PC-9 (cell line): ENCODE measurements around the gene DST. TPM values are rescaled to one million over a fixed set of nuclear protein-coding genes. Genes with fewer than 3 reads are reported as not detected.

Source experiments
- BruUV-seq: library from RNA; stranded (reverse); fragments of 400-500 nt; replicated peaks from 2 replicates; lab custom pipeline; 2021; lab: Mats Ljungman, UMichigan
- CTCF ChIA-PET: fragments of 300-600 bp; sonication (Branson Sonifier 250); formaldehyde crosslinking; loops from one replicate; lab custom pipeline; 2022; ENCODE audit warnings: antibody characterized with exemption; lab: Charles Lee
- POLR2A ChIA-PET: fragments of 300-600 bp; sonication (Branson Sonifier 250); formaldehyde crosslinking; loops from one replicate; lab custom pipeline; 2022; ENCODE audit warnings: antibody characterized with exemption; ENCODE audit not compliant: unreplicated experiment; lab: Charles Lee
- DNase-seq, 2 experiments: peaks; one replicate each; pipeline versions ENCODE4 v3.0.0 to v3.0.0-alpha.2; 2015 to 2022; ENCODE audit warnings: mixed read lengths in 1 of 2
- H2AFZ ChIP-seq: fragments of 200-600 bp; sonication (generic); 2 replicates; pipeline ENCODE4 v1.8.1; 2017; ENCODE audit warnings: antibody characterized with exemption
- H3F3A ChIP-seq: fragments of 200-600 bp; sonication (generic); 2 replicates; pipeline ENCODE4 v1.8.1; 2017; ENCODE audit warnings: antibody characterized with exemption, mild to moderate bottlenecking, low read depth; ENCODE audit not compliant: insufficient read depth
- H3K27ac ChIP-seq: fragments of 200-600 bp; sonication (generic); 2 replicates; pipeline ENCODE4 v1.6.1; 2016; ENCODE audit warnings: mixed run types
- H3K27me3 ChIP-seq: fragments of 200-600 bp; sonication (generic); 2 replicates; pipeline ENCODE4 v1.6.1; 2016; ENCODE audit warnings: low read depth, mixed run types; ENCODE audit not compliant: insufficient read depth
- H3K36me3 ChIP-seq: fragments of 200-600 bp; sonication (generic); 2 replicates; pipeline ENCODE4 v1.6.1; 2016; ENCODE audit warnings: low read depth, mixed run types
- H3K4me1 ChIP-seq: fragments of 200-600 bp; sonication (generic); replicated peaks from 2 replicates; pipeline ENCODE4 v1.6.1; 2016; ENCODE audit warnings: mixed run types; ENCODE audit not compliant: insufficient read depth
- H3K4me2 ChIP-seq: fragments of 200-600 bp; sonication (generic); 2 replicates; pipeline ENCODE4 v1.6.1; 2017; ENCODE audit warnings: mixed run types
- H3K4me3 ChIP-seq: fragments of 200-600 bp; sonication (generic); 2 replicates; pipeline ENCODE4 v1.6.1; 2016; ENCODE audit warnings: mixed run types
- H3K79me2 ChIP-seq: fragments of 200-600 bp; sonication (generic); 2 replicates; pipeline ENCODE4 v1.6.1; 2017; ENCODE audit warnings: low read depth, mixed run types
- H3K9me2 ChIP-seq: fragments of 200-600 bp; sonication (generic); 2 replicates; pipeline ENCODE4 v1.8.1; 2017; ENCODE audit warnings: mild to moderate bottlenecking; ENCODE audit not compliant: insufficient read depth
- H3K9me3 ChIP-seq: fragments of 200-600 bp; sonication (generic); 2 replicates; pipeline ENCODE4 v1.8.1; 2016; ENCODE audit warnings: low read depth; ENCODE audit not compliant: insufficient read depth
- H4K20me1 ChIP-seq: fragments of 200-600 bp; sonication (generic); 2 replicates; pipeline ENCODE4 v1.8.1; 2017; ENCODE audit not compliant: insufficient read depth
- EZH2 ChIP-seq: fragments of 200-600 bp; sonication (generic); IDR thresholded peaks from 2 replicates; pipeline ENCODE4 v1.8.0; 2017; ENCODE audit warnings: antibody characterized with exemption, low read depth
- intact Hi-C: fragments of 100-400 bp; cut with micrococcal nuclease; formaldehyde crosslinking; loops from one replicate; pipeline ENCODE4 v1.10.0; 2022; ENCODE audit not compliant: unreplicated experiment
- total RNA-seq: library from RNA; stranded (reverse); gene quantifications from 2 replicates; pipeline ENCODE4 v1.2.3, GENCODE V29; 2021
- TF ChIP-seq, protein P1 (sequence below): fragments of 200-600 bp; sonication (generic); conservative IDR thresholded peaks from 2 replicates; pipeline ENCODE4 v1.6.1; 2017; ENCODE audit warnings: mixed run types, antibody characterized with exemption, mild to moderate bottlenecking, moderate library complexity

The DST gene
- total RNA-seq, 1 experiment from 2014 or later: 217 TPM

DNA sequence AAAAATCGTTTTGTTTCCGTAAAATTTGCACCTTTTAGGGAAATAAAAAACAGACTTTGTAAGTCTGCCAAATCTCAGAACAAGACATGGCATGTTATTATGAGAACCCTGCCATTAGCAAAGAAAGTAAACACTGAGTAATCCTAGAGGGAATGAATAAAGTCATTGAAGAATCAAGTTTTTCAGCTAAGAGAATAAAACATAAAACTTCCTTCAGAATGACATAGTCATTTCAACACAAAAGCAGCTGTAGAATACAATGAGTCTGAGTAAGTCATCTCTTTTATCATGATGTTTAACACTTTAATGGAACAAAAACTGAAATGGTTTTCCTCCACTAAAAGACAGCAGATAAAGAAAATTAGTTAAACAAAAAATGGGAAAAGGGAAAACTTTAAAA, 10.3 kb upstream of the DST start:
- POLR2A ChIA-PET: interaction anchor here (0.6 kb wide), 1 partner anchor 30 kb away, joined by 3 read pairs; no protein-coding TSS in a partner anchor
- Histone ChIP-seq H3K36me3 (peaks cover 29% of the 10 kb centered on the region), H3K27me3 (no peaks in the 10 kb centered on the region), H3K27ac (peak overlapping the region; percentile 66), H3K4me3 (no peak overlapping the region), H3K9me2 (no peaks in the 10 kb centered on the region), H4K20me1 (no peaks in the 10 kb centered on the region), H3K4me2 (peak overlapping the region; percentile 38), H2AFZ (no peak overlapping the region), H3F3A (peaks cover 19% of the 10 kb centered on the region), H3K4me1 (peaks cover 33% of the 10 kb centered on the region), H3K9me3 (no peaks in the 10 kb centered on the region), H3K79me2 (peaks cover 16% of the 10 kb centered on the region; the same call in 1 of the 2 replicates)
- CTCF ChIA-PET: no interaction called here
- no TSS peak for BruUV-seq
- peak in 1 of 2 experiments; percentile 88 for DNase-seq
- TF ChIP-seq, protein P1, sequence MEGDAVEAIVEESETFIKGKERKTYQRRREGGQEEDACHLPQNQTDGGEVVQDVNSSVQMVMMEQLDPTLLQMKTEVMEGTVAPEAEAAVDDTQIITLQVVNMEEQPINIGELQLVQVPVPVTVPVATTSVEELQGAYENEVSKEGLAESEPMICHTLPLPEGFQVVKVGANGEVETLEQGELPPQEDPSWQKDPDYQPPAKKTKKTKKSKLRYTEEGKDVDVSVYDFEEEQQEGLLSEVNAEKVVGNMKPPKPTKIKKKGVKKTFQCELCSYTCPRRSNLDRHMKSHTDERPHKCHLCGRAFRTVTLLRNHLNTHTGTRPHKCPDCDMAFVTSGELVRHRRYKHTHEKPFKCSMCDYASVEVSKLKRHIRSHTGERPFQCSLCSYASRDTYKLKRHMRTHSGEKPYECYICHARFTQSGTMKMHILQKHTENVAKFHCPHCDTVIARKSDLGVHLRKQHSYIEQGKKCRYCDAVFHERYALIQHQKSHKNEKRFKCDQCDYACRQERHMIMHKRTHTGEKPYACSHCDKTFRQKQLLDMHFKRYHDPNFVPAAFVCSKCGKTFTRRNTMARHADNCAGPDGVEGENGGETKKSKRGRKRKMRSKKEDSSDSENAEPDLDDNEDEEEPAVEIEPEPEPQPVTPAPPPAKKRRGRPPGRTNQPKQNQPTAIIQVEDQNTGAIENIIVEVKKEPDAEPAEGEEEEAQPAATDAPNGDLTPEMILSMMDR: no peak
- no peak for TF ChIP-seq EZH2
- intact Hi-C loops: loop anchor here (2.0 to 5.0 kb wide), 2 partner anchors 40 to 189 kb away; no protein-coding TSS in a partner anchor

DNA sequence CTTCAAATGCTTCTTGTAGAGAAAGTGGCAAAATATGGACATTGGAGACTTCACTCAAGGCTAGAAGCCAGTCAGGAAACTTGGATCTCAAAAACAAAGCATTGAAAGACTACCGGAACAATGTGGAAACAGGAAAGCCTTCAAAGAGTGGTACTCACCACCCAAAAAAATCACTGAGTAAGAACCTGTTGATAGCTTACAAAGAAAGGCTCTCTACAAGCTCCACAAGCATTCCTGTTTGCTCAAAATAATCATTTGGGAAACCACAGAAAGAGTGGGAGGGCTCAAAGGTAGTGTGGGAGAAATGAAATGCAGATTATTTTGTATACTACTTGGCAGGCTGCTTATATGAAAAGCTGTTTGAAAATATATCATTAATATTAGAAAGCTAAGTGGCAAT, 9.5 kb upstream of the DST start:
- Histone ChIP-seq H3K9me2 (no peaks in the 10 kb centered on the region), H3K27ac (peak overlapping the region; percentile 66), H3K36me3 (peaks cover 35% of the 10 kb centered on the region), H2AFZ (no peak overlapping the region), H3F3A (peaks cover 19% of the 10 kb centered on the region), H3K4me1 (peaks cover 33% of the 10 kb centered on the region), H3K4me3 (no peak overlapping the region), H3K27me3 (no peaks in the 10 kb centered on the region), H3K79me2 (peaks cover 14% of the 10 kb centered on the region; the same call in 1 of the 2 replicates), H3K9me3 (no peaks in the 10 kb centered on the region), H4K20me1 (no peaks in the 10 kb centered on the region), H3K4me2 (peak overlapping the region; percentile 38)
- no TSS peak for BruUV-seq
- DNase-seq: peak in 1 of 2 experiments; percentile 49
- TF ChIP-seq, protein P1: no peak
- TF ChIP-seq EZH2: no peak
- ChIA-PET CTCF (no interaction called here), POLR2A (interaction anchor here (0.7 kb wide), 1 partner anchor 550 kb away, joined by 6 read pairs; no protein-coding TSS in a partner anchor)
- intact Hi-C loops: loop anchor here (2.0 to 5.0 kb wide), 2 partner anchors 41 to 190 kb away; no protein-coding TSS in a partner anchor

DNA sequence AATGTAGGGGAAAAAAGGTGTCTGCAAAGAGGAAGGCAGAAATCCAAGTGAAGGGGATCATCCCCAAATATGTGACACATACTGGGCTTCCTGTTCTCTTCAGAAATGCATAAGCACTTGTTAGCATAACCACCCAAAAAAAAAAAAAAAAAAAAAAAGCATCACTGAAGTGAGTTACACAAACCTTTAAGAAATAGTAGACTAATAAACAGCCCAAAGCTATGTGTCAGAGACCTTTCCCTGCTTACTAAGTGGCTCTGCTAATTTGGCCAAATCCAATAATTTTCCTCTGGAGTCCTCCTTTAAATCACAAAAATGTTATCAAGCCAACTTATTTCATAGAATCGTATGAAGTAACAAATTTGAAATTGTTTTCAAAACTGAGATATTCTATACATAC, 7.5 kb upstream of the DST start:
- Histone ChIP-seq H3K4me3 (no peak overlapping the region), H3K9me3 (no peaks in the 10 kb centered on the region), H3K27me3 (no peaks in the 10 kb centered on the region), H3K27ac (no peak overlapping the region), H3F3A (peaks cover 19% of the 10 kb centered on the region), H3K79me2 (0 out of 2 replicates have a peak, but pooled peaks cover 7% of the 10 kb centered on the region), H3K4me1 (peaks cover 33% of the 10 kb centered on the region), H2AFZ (no peak overlapping the region), H3K36me3 (peaks cover 53% of the 10 kb centered on the region), H4K20me1 (no peaks in the 10 kb centered on the region), H3K4me2 (no peak overlapping the region), H3K9me2 (no peaks in the 10 kb centered on the region)
- ChIA-PET POLR2A (no interaction called here), CTCF (no interaction called here)
- BruUV-seq: no TSS peak
- no peak for DNase-seq
- intact Hi-C loops: loop anchor here (5.0 kb wide), 1 partner anchor 192 kb away; no protein-coding TSS in a partner anchor
- TF ChIP-seq, protein P1: no peak
- no peak for TF ChIP-seq EZH2
